IMR-90 (cell line): ENCODE measurements around the gene NPAP1. TPM values are rescaled to one million over a fixed set of nuclear protein-coding genes. Genes with fewer than 3 reads are reported as not detected.

ENCODE experiments used
- ATAC-seq: fragments of 200-7000 bp; cut with Tn5 transposase; 2 replicates; pipeline ENCODE4 v1.9.1; 2020; ENCODE audit warnings: low read depth, mild to moderate bottlenecking, moderate library complexity
- BruUV-seq: library from RNA; stranded (reverse); fragments of 400-500 nt; replicated peaks from 2 replicates; lab custom pipeline; 2021; lab: Mats Ljungman, UMichigan
- CTCF ChIA-PET: fragments of 300-600 bp; formaldehyde crosslinking; extraction: SDS; loops from one replicate; lab custom pipeline; 2021; ENCODE audit warnings: antibody characterized with exemption; lab: Yijun Ruan, JAX
- POLR2A ChIA-PET: fragments of 300-600 bp; sonication (Branson Sonifier 250); formaldehyde crosslinking; loops from one replicate; lab custom pipeline; 2022; ENCODE audit warnings: antibody characterized with exemption; ENCODE audit not compliant: unreplicated experiment; lab: Charles Lee
- DNase-seq: peaks from one replicate; pipeline ENCODE4 v3.0.0; 2013
- H2AFZ ChIP-seq: replicated peaks from 2 replicates; pipeline ENCODE3; 2013; ENCODE audit warnings: low read length, mild to moderate bottlenecking; ENCODE audit not compliant: poor library complexity
- H2AK5ac ChIP-seq: 2 replicates; pipeline ENCODE4 v1.6.1; 2013; ENCODE audit warnings: low read depth, low read length, inconsistent platforms
- H2AK9ac ChIP-seq: replicated peaks from 2 replicates; pipeline ENCODE3; 2013; ENCODE audit warnings: mild to moderate bottlenecking, low read depth, low read length, moderate library complexity; ENCODE audit not compliant: poor library complexity
- H2BK120ac ChIP-seq: 2 replicates; pipeline ENCODE4 v1.6.1; 2013; ENCODE audit warnings: low read depth, low read length, inconsistent platforms
- H2BK15ac ChIP-seq: 3 replicates; pipeline ENCODE4 v1.6.1; 2013; ENCODE audit warnings: low read depth, low read length, inconsistent platforms
- H2BK20ac ChIP-seq: 2 replicates; pipeline ENCODE4 v1.6.1; 2013; ENCODE audit warnings: low read depth, mild to moderate bottlenecking, inconsistent platforms, low read length, moderate library complexity
- H2BK5ac ChIP-seq: 2 replicates; pipeline ENCODE4 v1.6.1; 2013; ENCODE audit warnings: mild to moderate bottlenecking, low read depth, low read length, inconsistent platforms; ENCODE audit not compliant: poor library complexity, severe bottlenecking
- H3K14ac ChIP-seq: replicated peaks from 2 replicates; pipeline ENCODE4 v1.6.1; 2013; ENCODE audit warnings: low read depth, low read length, inconsistent platforms
- H3K18ac ChIP-seq: 2 replicates; pipeline ENCODE4 v1.6.1; 2013; ENCODE audit warnings: low read depth, low read length, control low read depth
- H3K23ac ChIP-seq: 2 replicates; pipeline ENCODE4 v1.6.1; 2013; ENCODE audit warnings: low read depth, low read length, inconsistent platforms
- H3K27ac ChIP-seq: 2 replicates; pipeline ENCODE4 v1.5.1; 2013; ENCODE audit warnings: mild to moderate bottlenecking, control low read depth, low read length; ENCODE audit not compliant: insufficient read depth
- H3K27me3 ChIP-seq: 2 replicates; pipeline ENCODE4 v1.6.1; 2013; ENCODE audit warnings: low read length; ENCODE audit not compliant: control insufficient read depth, insufficient read depth
- H3K36me3 ChIP-seq: 2 replicates; pipeline ENCODE4 v1.6.1; 2013; ENCODE audit warnings: low read length, mixed read lengths; ENCODE audit not compliant: control insufficient read depth, insufficient read depth
- H3K4ac ChIP-seq: 2 replicates; pipeline ENCODE4 v1.6.1; 2013; ENCODE audit warnings: low read depth, low read length, inconsistent platforms
- H3K4me1 ChIP-seq: 2 replicates; pipeline ENCODE4 v1.6.1; 2013; ENCODE audit warnings: low read length, mixed read lengths; ENCODE audit not compliant: control insufficient read depth, insufficient read depth
- H3K4me2 ChIP-seq: 2 replicates; pipeline ENCODE4 v1.6.1; 2013; ENCODE audit warnings: low read depth, mild to moderate bottlenecking, control low read depth, low read length, moderate library complexity
- H3K4me3 ChIP-seq: 2 replicates; pipeline ENCODE4 v1.5.1; 2013; ENCODE audit warnings: low read depth, mild to moderate bottlenecking, control low read depth, low read length, moderate library complexity; ENCODE audit not compliant: insufficient read depth
- H3K56ac ChIP-seq: 2 replicates; pipeline ENCODE4 v1.6.1; 2013; ENCODE audit warnings: low read length, inconsistent platforms; ENCODE audit not compliant: insufficient read depth; ENCODE audit errors: extremely low read depth
- H3K79me1 ChIP-seq, 2 experiments: 2 replicates each; pipeline ENCODE4 v1.6.1; 2013; ENCODE audit warnings: low read length in 2 of 2, inconsistent platforms in 1 of 2, low read depth in 1 of 2
- H3K9ac ChIP-seq: 2 replicates; pipeline ENCODE4 v1.6.1; 2013; ENCODE audit warnings: low read depth, low read length, control low read depth
- H3K9me1 ChIP-seq: 2 replicates; pipeline ENCODE4 v1.6.1; 2013; ENCODE audit warnings: low read length, inconsistent platforms; ENCODE audit not compliant: insufficient read depth
- H3K9me3 ChIP-seq: 2 replicates; pipeline ENCODE4 v1.6.1; 2013; ENCODE audit warnings: low read length; ENCODE audit not compliant: control insufficient read depth, insufficient read depth
- H4K20me1 ChIP-seq: 2 replicates; pipeline ENCODE4 v1.6.1; 2013; ENCODE audit warnings: low read length, inconsistent platforms; ENCODE audit not compliant: insufficient read depth
- H4K5ac ChIP-seq: 2 replicates; pipeline ENCODE4 v1.6.1; 2013; ENCODE audit warnings: mild to moderate bottlenecking, low read depth, low read length, control low read depth
- H4K8ac ChIP-seq, 2 experiments: 2 replicates each; pipeline ENCODE4 v1.6.1; 2013; ENCODE audit warnings: low read depth in 2 of 2, low read length in 2 of 2, control low read depth in 1 of 2, inconsistent platforms in 1 of 2
- H4K91ac ChIP-seq: 2 replicates; pipeline ENCODE4 v1.6.1; 2013; ENCODE audit warnings: low read depth, low read length, inconsistent platforms; ENCODE audit not compliant: insufficient read depth
- BHLHE40 ChIP-seq: fragments of 150-350 bp; IDR thresholded peaks from 2 replicates; pipeline ENCODE4 v1.6.1; 2016; ENCODE audit warnings: mild to moderate bottlenecking, low read depth, low read length
- CTCF ChIP-seq: conservative IDR thresholded peaks from 2 replicates; pipeline ENCODE4 v1.5.1; 2012; ENCODE audit warnings: mild to moderate bottlenecking, low read depth, low read length, improper control_type of control experiment
- FOS ChIP-seq: fragments of 150-350 bp; IDR thresholded peaks from 2 replicates; pipeline ENCODE4 v1.6.1; 2016; ENCODE audit warnings: low read depth, low read length
- RAD21 ChIP-seq: IDR thresholded peaks from 2 replicates; pipeline ENCODE4 v1.6.1; 2012; ENCODE audit warnings: low read length, improper control_type of control experiment
- WGBS, 2 experiments: methylation state at CpG; one replicate each; pipeline versions ENCODE4 v1.1.5 to v1.1.7; 2013; ENCODE audit warnings: missing lambda C conversion rate in 2 of 2; ENCODE audit not compliant: insufficient read length in 1 of 2; ENCODE audit errors: extremely low coverage in 2 of 2; 5-methylcytosine and 5-hydroxymethylcytosine counted together
- dilution Hi-C: fragments of 300-500 bp; cut with HindIII; formaldehyde crosslinking; loops from one replicate; pipeline ENCODE4 v1.14.3; 2018; ENCODE audit warnings: low sequenced_read_pairs; ENCODE audit not compliant: unreplicated experiment
- in situ Hi-C: fragments of 300-500 bp; cut with MboI; formaldehyde crosslinking; loops from 3 replicates; pipeline ENCODE4 v1.14.3; 2019; ENCODE audit warnings: low sequenced_read_pairs, inconsistent platforms, mixed read lengths
- intact Hi-C: fragments of 100-400 bp; cut with micrococcal nuclease; formaldehyde crosslinking; loops from 2 replicates; pipeline ENCODE4 v1.10.0; 2022
- polyA plus RNA-seq, 3 experiments: library from polyadenylated mRNA; depleted of rRNA; stranded (reverse); fragments of >200 nt; gene quantifications; 2 replicates each; pipeline ENCODE4 v1.2.3, GENCODE V29; 2012; ENCODE audit warnings: low replicate concordance in 1 of 3
- total RNA-seq: library from RNA; depleted of rRNA; stranded (reverse); fragments of >200 nt; gene quantifications from 2 replicates; pipeline ENCODE4 v1.2.3, GENCODE V29; 2012

Gene NPAP1
- total and polyA plus RNA-seq, 2 of the 4 experiments (the other 2 are of a cell fraction): not detected

- H3K4ac ChIP-seq: no peak overlapping the region
- no peak overlapping the region for H4K8ac ChIP-seq
- no peaks in the 10 kb centered on the region for H4K20me1 ChIP-seq
- no peaks in the 10 kb centered on the region for H3K79me1 ChIP-seq
- no peak overlapping the region for H4K91ac ChIP-seq
- no peak overlapping the region for H2AK9ac ChIP-seq
- H3K56ac ChIP-seq: no peak overlapping the region
- peaks cover 8% of the 10 kb centered on the region for H3K9me3 ChIP-seq
- no peak overlapping the region for H2AK5ac ChIP-seq
- no peaks in the 10 kb centered on the region for H3K4me1 ChIP-seq
- TF ChIP-seq RAD21 (no peak), CTCF (no peak), FOS (no peak), BHLHE40 (no peak)
- CTCF ChIA-PET: no interaction called here
- no peaks in the 10 kb centered on the region for H3K9me1 ChIP-seq
- no peaks in the 10 kb centered on the region for H3K27me3 ChIP-seq
- in situ Hi-C loops: no loop called here
- no peak overlapping the region for H3K14ac ChIP-seq
- H3K4me3 ChIP-seq: no peak overlapping the region
- dilution Hi-C loops: no loop called here
- H2BK20ac ChIP-seq: no peak overlapping the region
- no peak overlapping the region for H2BK120ac ChIP-seq
- H3K27ac ChIP-seq: no peak overlapping the region
- 24% methylated on average over 2 of the region's 5 CpGs; no CpG with 5 or more reads in 1 of the 2 experiments for WGBS, 2 experiments
- no peak overlapping the region for H4K5ac ChIP-seq
- no peak overlapping the region for H3K9ac ChIP-seq
- no peak overlapping the region for H3K23ac ChIP-seq
- no peaks in the 10 kb centered on the region for H3K36me3 ChIP-seq
- H2AFZ ChIP-seq: no peak overlapping the region
- intact Hi-C loops: no loop called here
- no peak overlapping the region for H2BK5ac ChIP-seq
- no peak overlapping the region for H3K4me2 ChIP-seq
- no peak for DNase-seq
- no peak overlapping the region for H3K18ac ChIP-seq
- no TSS peak for BruUV-seq
- POLR2A ChIA-PET: no interaction called here
- H2BK15ac ChIP-seq: no peak overlapping the region
- ATAC-seq: no peak
These were observed 42.9 kb downstream of the NPAP1 start for GRCh38 chr15:24718289-24719082.
